Neural cell (in vitro differentiated cells): Measurements from ENCODE around the gene PRCP.

ENCODE experiments used
- EP300 ChIP-seq: fragments of 450-650 bp; conservative IDR thresholded peaks from 2 replicates; pipeline ENCODE4 v1.6.1; 2014; ENCODE audit warnings: antibody characterized with exemption, mild to moderate bottlenecking, moderate library complexity; ENCODE audit not compliant: poor library complexity, severe bottlenecking
- POLR2AphosphoS5 ChIP-seq: IDR thresholded peaks from 2 replicates; pipeline ENCODE4 v1.6.1; 2012
- TF ChIP-seq, protein P1 (sequence below): fragments of 450-650 bp; IDR thresholded peaks from 2 replicates; pipeline ENCODE4 v1.5.1; 2014; ENCODE audit warnings: antibody characterized with exemption, mild to moderate bottlenecking, moderate library complexity; ENCODE audit not compliant: poor library complexity, severe bottlenecking

DNA sequence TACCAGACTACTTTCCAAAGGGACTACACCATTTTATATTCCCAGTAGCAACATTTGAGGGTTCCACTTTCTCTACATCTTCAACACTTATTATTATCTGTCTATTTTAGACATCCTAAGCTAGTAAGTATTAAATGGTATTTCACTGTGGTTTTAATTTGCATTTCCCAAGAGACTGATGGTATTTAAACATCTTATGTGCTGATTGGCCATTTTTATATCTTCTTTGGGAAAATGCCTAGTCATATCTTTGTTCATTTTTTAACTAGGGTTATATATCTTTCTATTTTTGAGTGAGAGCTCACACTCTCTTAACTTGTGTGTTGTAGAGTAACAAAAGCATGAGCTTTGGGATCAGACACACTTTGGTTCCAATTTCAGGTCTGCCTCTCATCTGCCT is 73.7 kb downstream of the PRCP start:
- TF ChIP-seq, protein P1, sequence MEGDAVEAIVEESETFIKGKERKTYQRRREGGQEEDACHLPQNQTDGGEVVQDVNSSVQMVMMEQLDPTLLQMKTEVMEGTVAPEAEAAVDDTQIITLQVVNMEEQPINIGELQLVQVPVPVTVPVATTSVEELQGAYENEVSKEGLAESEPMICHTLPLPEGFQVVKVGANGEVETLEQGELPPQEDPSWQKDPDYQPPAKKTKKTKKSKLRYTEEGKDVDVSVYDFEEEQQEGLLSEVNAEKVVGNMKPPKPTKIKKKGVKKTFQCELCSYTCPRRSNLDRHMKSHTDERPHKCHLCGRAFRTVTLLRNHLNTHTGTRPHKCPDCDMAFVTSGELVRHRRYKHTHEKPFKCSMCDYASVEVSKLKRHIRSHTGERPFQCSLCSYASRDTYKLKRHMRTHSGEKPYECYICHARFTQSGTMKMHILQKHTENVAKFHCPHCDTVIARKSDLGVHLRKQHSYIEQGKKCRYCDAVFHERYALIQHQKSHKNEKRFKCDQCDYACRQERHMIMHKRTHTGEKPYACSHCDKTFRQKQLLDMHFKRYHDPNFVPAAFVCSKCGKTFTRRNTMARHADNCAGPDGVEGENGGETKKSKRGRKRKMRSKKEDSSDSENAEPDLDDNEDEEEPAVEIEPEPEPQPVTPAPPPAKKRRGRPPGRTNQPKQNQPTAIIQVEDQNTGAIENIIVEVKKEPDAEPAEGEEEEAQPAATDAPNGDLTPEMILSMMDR = no peak
- TF ChIP-seq POLR2AphosphoS5 = no peak
- TF ChIP-seq EP300 = no peak
